ENCODE measurements around the gene RNF40.

RNF40 gene

DNA sequence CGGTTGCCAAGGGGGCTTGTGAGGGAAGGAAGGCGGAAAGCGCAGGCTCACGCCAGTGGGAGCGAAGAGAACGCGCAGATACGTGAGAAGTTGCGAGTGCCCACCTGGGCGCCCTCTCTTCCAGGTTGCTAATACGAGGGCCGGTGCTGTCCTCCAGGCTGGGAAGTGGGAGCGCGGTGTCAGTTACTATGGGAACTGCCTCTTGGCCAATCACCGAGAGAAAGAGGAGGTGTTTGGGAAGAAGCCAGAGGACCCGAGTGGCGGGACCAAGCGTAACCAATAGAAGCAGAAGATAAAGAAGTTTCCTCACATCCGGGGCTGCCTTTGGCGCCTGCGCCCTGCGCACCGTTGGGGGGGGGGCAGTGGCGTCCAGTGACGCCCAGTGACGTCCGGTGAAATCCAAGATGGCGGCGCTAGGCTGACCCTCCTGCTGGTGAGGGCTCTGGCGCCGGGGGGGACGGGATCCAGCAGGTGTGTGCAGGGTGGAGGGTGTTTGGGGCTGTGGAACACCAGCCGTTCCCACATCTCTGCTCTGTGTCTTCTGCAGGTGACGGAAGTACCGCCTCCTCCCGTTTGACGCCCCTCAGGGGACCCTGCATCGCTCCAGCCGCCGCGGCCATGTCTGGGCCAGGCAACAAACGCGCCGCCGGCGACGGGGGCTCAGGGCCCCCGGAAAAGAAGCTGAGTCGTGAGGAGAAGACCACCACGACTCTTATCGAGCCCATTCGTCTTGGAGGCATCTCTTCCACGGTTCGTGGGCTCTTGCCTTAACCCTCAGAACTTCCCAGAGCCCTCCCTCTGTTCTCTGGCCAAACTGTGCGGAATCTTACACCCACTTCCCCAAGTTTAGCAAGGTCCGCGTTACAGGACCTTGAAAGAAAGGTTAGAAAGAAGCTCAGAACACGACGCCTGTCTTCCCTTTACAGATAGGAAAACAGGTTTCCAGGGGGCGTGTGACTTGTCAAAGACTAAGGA is at the start of gene RNF40, which contains the start of gene CFAP119:
Gene RNF40, plus strand, starts transcription at position 395 of the 975 bp plus-strand sequence. Its CDS starts 224 bp downstream, at position 619.
Gene CFAP119, minus strand, starts transcription at position 135 of the 975 bp plus-strand sequence. CDS start 314 bp downstream, outside the sequence.
- in situ Hi-C loops (cut with MboI; ENCODE audit: low sequenced_read_pairs) = no loop called here
- Histone ChIP-seq H3K36me3 (replicated peaks) (peaks cover 60% of the 10 kb centered on the region), H3K4me1 (peaks cover 15% of the 10 kb centered on the region), H3K9me3 (no peaks in the 10 kb centered on the region), H3K27me3 (ENCODE audit: low read depth) (no peaks in the 10 kb centered on the region), H3K4me3 (peak within 1 kb of the TSS; percentile 96)
- DNase-seq (ENCODE audit: low spot score in 2 of 2) = peak; percentile 96 to 99

DNA sequence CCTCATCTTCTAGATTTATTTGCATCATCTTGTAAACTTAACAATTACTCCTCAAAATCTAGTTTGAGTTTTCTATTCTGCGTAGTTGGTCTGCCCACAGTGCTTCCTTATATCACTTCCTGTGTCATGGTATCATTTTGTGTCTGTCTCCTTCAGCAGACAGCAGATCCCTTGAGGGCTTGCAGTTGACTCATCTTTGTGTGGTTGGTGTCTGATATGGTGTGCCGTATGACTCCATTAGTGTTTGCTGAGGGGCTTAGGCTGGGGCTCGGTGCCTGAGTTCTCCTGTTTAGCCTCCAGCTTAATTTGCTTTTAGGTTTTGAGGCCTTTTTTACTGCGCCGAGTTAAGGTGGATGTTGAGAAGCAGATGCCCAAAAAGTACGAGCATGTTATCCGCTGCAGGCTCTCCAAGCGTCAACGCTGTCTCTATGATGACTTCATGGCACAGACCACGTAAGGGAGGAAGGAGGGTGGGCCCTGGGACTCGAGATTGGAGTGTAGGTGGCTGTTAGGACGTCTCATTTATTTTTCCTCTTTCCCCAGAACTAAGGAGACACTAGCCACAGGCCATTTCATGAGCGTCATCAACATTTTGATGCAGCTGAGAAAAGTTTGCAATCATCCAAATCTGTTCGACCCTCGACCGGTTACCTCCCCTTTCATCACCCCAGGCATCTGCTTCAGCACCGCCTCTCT is 46.2 kb upstream of the RNF40 start:
- Histone ChIP-seq H3K4me1 (no peaks in the 10 kb centered on the region), H3K36me3 (replicated peaks) (peaks cover 85% of the 10 kb centered on the region), H3K9me3 (no peaks in the 10 kb centered on the region), H3K4me3 (no peak overlapping the region), H3K27me3 (ENCODE audit: low read depth) (no peaks in the 10 kb centered on the region)
- DNase-seq (ENCODE audit: low spot score in 2 of 2) = no peak
- in situ Hi-C loops (cut with MboI; ENCODE audit: low sequenced_read_pairs) = no loop called here

GRCh38 chr16:30720086-30720485 is 42.0 kb upstream of the RNF40 start:
- Histone ChIP-seq H3K4me1 (no peaks in the 10 kb centered on the region), H3K4me3 (no peak overlapping the region), H3K9me3 (no peaks in the 10 kb centered on the region), H3K36me3 (replicated peaks) (peaks cover 90% of the 10 kb centered on the region), H3K27me3 (ENCODE audit: low read depth) (no peaks in the 10 kb centered on the region)
- in situ Hi-C loops (cut with MboI; ENCODE audit: low sequenced_read_pairs) = no loop called here
- no peak for DNase-seq (ENCODE audit: low spot score in 2 of 2)

GRCh38 chr16:30720694-30721093 is 41.4 kb upstream of the RNF40 start:
- in situ Hi-C loops (cut with MboI; ENCODE audit: low sequenced_read_pairs) = no loop called here
- Histone ChIP-seq H3K36me3 (replicated peaks) (peaks cover 89% of the 10 kb centered on the region), H3K9me3 (no peaks in the 10 kb centered on the region), H3K4me3 (no peak overlapping the region), H3K27me3 (ENCODE audit: low read depth) (no peaks in the 10 kb centered on the region), H3K4me1 (no peaks in the 10 kb centered on the region)
- DNase-seq (ENCODE audit: low spot score in 2 of 2) = no peak

GRCh38 chr16:30721167-30721566 is 41.0 kb upstream of the RNF40 start:
- H3K36me3 ChIP-seq (replicated peaks) = peaks cover 88% of the 10 kb centered on the region
- no peaks in the 10 kb centered on the region for H3K27me3 ChIP-seq (ENCODE audit: low read depth)
- no peak for DNase-seq (ENCODE audit: low spot score in 2 of 2)
- no peaks in the 10 kb centered on the region for H3K9me3 ChIP-seq
- no peaks in the 10 kb centered on the region for H3K4me1 ChIP-seq
- no peak overlapping the region for H3K4me3 ChIP-seq
- in situ Hi-C loops (cut with MboI; ENCODE audit: low sequenced_read_pairs) = no loop called here

- DNase-seq (ENCODE audit: low spot score in 2 of 2) = no peak
- in situ Hi-C loops (cut with MboI; ENCODE audit: low sequenced_read_pairs) = no loop called here
- Histone ChIP-seq H3K36me3 (replicated peaks) (peaks cover 86% of the 10 kb centered on the region), H3K4me3 (no peak overlapping the region), H3K4me1 (no peaks in the 10 kb centered on the region), H3K9me3 (no peaks in the 10 kb centered on the region), H3K27me3 (ENCODE audit: low read depth) (no peaks in the 10 kb centered on the region)
Measured at GRCh38 chr16:30721606-30722005, 40.5 kb upstream of the RNF40 start.

- H3K36me3 ChIP-seq (replicated peaks) = peaks cover 87% of the 10 kb centered on the region
Measured at GRCh38 chr16:30722443-30722842, 39.7 kb upstream of the RNF40 start.

GRCh38 chr16:30722916-30723315 is 39.2 kb upstream of the RNF40 start:
- no peaks in the 10 kb centered on the region for H3K9me3 ChIP-seq
- DNase-seq (ENCODE audit: low spot score in 2 of 2) = no peak
- no peak overlapping the region for H3K4me3 ChIP-seq
- no peaks in the 10 kb centered on the region for H3K27me3 ChIP-seq (ENCODE audit: low read depth)
- peaks cover 3% of the 10 kb centered on the region; the same call in 1 of the 2 replicates for H3K4me1 ChIP-seq
- in situ Hi-C loops (cut with MboI; ENCODE audit: low sequenced_read_pairs) = no loop called here
- H3K36me3 ChIP-seq (replicated peaks) = peaks cover 84% of the 10 kb centered on the region

More at GRCh38 chr16:30722443-30722842, 39.7 kb upstream of the RNF40 start:
- no peak overlapping the region for H3K4me3 ChIP-seq
- no peak for DNase-seq (ENCODE audit: low spot score in 2 of 2)
- in situ Hi-C loops (cut with MboI; ENCODE audit: low sequenced_read_pairs) = no loop called here
- H3K27me3 ChIP-seq (ENCODE audit: low read depth) = no peaks in the 10 kb centered on the region
- H3K9me3 ChIP-seq = no peaks in the 10 kb centered on the region
- H3K4me1 ChIP-seq = no peaks in the 10 kb centered on the region

GRCh38 chr16:30723725-30724355 is 38.3 kb upstream of the RNF40 start:
- Histone ChIP-seq H3K36me3 (replicated peaks) (peaks cover 79% of the 10 kb centered on the region), H3K27me3 (ENCODE audit: low read depth) (no peaks in the 10 kb centered on the region)

DNA sequence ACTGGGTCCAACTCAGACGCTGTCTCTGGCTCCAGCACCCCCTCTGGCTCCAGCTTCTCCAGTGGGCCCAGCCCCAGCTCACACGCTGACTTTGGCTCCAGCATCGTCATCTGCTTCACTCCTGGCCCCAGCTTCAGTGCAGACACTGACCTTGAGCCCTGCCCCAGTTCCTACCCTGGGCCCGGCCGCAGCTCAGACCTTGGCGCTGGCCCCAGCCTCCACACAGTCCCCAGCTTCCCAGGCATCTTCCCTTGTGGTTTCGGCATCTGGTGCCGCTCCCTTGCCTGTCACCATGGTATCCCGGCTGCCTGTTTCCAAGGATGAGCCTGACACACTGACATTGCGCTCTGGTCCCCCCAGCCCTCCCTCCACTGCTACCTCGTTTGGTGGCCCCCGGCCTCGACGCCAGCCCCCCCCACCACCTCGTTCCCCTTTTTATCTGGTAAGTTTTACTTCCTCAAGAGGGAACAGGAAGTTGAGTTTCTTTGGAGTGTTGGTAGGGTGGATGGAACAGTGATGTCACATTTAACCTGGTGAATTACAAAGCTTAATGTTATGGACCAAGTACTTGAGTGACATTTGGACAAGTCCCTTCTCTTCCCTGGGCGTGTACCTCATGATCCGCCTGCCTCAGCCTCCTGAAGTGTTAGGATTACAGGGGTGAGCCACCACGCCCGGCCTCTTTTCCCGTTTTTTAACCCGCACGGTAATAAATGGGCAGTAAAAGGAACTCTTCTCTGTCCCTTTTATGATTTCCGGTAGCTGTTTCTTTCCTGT is 37.3 kb upstream of the RNF40 start:
- DNase-seq (ENCODE audit: low spot score in 2 of 2) = no peak
- H3K27me3 ChIP-seq (ENCODE audit: low read depth) = no peaks in the 10 kb centered on the region
- no peak overlapping the region for H3K4me3 ChIP-seq
- H3K4me1 ChIP-seq = peaks cover 15% of the 10 kb centered on the region
- H3K9me3 ChIP-seq = no peaks in the 10 kb centered on the region
- peaks cover 82% of the 10 kb centered on the region for H3K36me3 ChIP-seq (replicated peaks)
- in situ Hi-C loops (cut with MboI; ENCODE audit: low sequenced_read_pairs) = no loop called here

More at GRCh38 chr16:30723725-30724355, 38.3 kb upstream of the RNF40 start:
- DNase-seq (ENCODE audit: low spot score in 2 of 2) = no peak
- in situ Hi-C loops (cut with MboI; ENCODE audit: low sequenced_read_pairs) = no loop called here
- Histone ChIP-seq H3K4me3 (no peak overlapping the region), H3K4me1 (peaks cover 12% of the 10 kb centered on the region), H3K9me3 (no peaks in the 10 kb centered on the region)

DNA sequence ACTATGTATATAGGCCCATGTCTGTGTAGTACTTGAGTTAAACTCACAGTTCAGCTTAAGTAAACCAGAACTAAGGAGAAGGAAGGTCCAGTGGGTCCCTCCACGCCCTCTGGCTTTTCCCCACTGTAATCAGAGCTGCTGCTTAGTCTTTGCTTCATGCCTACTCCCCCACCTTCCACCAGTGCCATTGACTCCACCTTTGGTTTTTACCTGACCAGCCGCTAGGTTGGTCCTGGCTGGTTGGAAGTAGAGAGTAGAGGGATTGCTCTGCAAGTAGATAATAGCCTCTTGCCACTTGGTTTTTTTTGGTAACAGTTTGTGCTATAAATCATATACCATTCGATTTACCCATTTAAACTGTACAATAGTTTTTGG is 36.7 kb upstream of the RNF40 start:
- Histone ChIP-seq H3K4me3 (no peak overlapping the region), H3K27me3 (ENCODE audit: low read depth) (no peaks in the 10 kb centered on the region), H3K9me3 (no peaks in the 10 kb centered on the region), H3K4me1 (peaks cover 15% of the 10 kb centered on the region), H3K36me3 (replicated peaks) (peaks cover 80% of the 10 kb centered on the region)
- DNase-seq (ENCODE audit: low spot score in 2 of 2) = no peak
- in situ Hi-C loops (cut with MboI; ENCODE audit: low sequenced_read_pairs) = no loop called here

GRCh38 chr16:30728321-30728720 is 33.8 kb upstream of the RNF40 start:
- peaks cover 75% of the 10 kb centered on the region for H3K36me3 ChIP-seq (replicated peaks)
- H3K4me1 ChIP-seq = peaks cover 15% of the 10 kb centered on the region
- peak in 1 of 2 experiments; percentile 40 for DNase-seq (ENCODE audit: low spot score in 2 of 2)
- H3K4me3 ChIP-seq = no peak overlapping the region
- in situ Hi-C loops (cut with MboI; ENCODE audit: low sequenced_read_pairs) = no loop called here
- H3K9me3 ChIP-seq = no peaks in the 10 kb centered on the region
- no peaks in the 10 kb centered on the region for H3K27me3 ChIP-seq (ENCODE audit: low read depth)

All from HAP-1 (cell line).